Activated CD4-positive, alpha-beta T cell treated with anti-CD3 and anti-CD28 coated beads, Interleukin-2, amount 10 ng/mL, durations not matched to agents 24 days and 14 days (primary cell): ENCODE results near the gene PPP1R13L. TPM values are rescaled to one million over a fixed set of nuclear protein-coding genes. Genes with fewer than 3 reads are reported as not detected.
"Not testable (repeated sequence)": the region's sequence is repeated elsewhere in the genome, so short reads cannot be mapped to it uniquely, and the experiment has no call there.

Source experiments
- DNase-seq: peaks from one replicate; pipeline ENCODE4 v3.0.0; 2022
- H3K27ac Mint-ChIP-seq: one replicate; pipeline ENCODE4 v1.8.0; 2022; ENCODE audit warnings: mild to moderate bottlenecking, mixed read lengths
- H3K27me3 Mint-ChIP-seq: one replicate; pipeline ENCODE4 v1.8.0; 2022; ENCODE audit warnings: mixed read lengths
- H3K36me3 Mint-ChIP-seq: one replicate; pipeline ENCODE4 v1.8.0; 2022; ENCODE audit warnings: low read depth, mild to moderate bottlenecking, mixed read lengths
- H3K4me1 Mint-ChIP-seq: one replicate; pipeline ENCODE4 v1.8.0; 2021; ENCODE audit warnings: mixed read lengths
- H3K4me3 Mint-ChIP-seq: one replicate; pipeline ENCODE4 v1.8.0; 2022; ENCODE audit warnings: mild to moderate bottlenecking, moderate library complexity, mixed read lengths
- H3K9me3 Mint-ChIP-seq: one replicate; pipeline ENCODE4 v1.8.0; 2021; ENCODE audit warnings: mixed read lengths
- intact Hi-C: fragments of 100-400 bp; cut with micrococcal nuclease; formaldehyde crosslinking; loops from one replicate; pipeline ENCODE4 v1.15.1; 2023
- total RNA-seq: library from RNA; stranded (reverse); gene quantifications from 2 replicates; pipeline ENCODE4 v1.2.3, GENCODE V29; 2022

PPP1R13L gene
- total RNA-seq, 1 donor from 2014 or later = 13.4 TPM

DNA sequence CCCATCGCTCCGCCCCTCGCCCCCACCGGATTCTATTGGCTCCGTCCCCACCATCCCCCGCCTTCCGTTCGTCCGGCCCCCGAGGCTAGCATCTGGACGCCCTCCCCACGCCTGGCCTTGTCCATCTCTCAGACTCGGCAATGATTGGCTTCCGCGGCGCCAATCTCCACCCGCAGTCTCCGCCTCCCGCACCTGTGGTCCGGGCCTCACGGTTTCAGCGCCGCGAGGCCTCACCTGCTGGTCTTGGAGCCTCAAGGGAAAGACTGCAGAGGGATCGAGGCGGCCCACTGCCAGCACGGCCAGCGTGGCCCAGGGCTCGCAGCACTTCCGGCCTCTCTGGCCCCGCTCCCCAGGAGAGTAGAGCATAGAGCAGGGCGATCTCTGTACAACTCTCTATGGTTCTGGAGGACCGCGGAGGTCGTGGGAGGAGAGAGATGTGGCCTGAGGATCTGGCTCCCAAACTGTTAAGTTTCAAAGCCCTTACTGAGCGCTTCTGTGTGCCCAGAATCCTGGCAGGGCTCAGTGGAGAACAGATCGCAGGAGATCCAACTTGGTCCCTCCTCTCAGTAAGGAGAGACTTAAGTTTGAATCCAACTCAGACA lies 18.8 kb upstream of the PPP1R13L start, which contains the start of gene ERCC1:
TSS of gene ERCC1 (minus strand) at position 329 of the 602 bp plus-strand sequence. CDS start 543 bp downstream, outside the sequence.
- intact Hi-C loops = loop anchor here (1.0 to 5.0 kb wide), 2 partner anchors 18 to 219 kb away; partner anchors contain the start of gene PPP1R13L
- peak; percentile 96 for DNase-seq
- Mint-ChIP-seq H3K4me3 (peak within 1 kb of the TSS; percentile 100), H3K36me3 (peaks cover 26% of the 10 kb centered on the region), H3K4me1 (peaks cover 55% of the 10 kb centered on the region), H3K27me3 (peaks cover 7% of the 10 kb centered on the region), H3K9me3 (no peaks in the 10 kb centered on the region), H3K27ac (peak within 1 kb of the TSS; percentile 98)

DNA sequence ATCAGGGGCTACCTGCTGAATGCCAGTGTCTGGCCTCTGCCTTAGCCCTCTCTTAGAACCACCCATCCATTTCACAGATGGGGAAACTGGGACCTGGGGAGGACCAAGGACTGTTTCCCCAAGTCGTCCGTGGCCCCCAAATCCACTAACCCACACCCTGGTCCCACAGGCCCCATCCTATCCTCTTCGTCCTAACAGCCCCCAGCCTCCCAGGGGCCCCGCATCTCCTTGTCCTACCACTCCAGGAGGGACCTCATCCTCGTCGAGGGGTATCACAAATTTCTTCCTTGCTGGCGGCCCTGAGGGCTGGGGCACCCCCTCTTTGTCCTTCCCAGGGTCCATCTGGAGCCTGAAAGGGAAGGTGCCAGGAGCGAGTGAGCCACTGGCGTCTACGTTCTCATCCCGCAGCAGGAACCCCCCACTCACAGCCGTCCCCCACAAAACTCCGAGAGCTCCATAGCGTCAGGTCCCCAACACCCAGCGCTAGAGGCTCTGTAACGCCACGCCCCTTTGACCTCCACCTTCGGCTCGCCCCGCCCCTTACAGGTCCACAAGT lies 18.2 kb upstream of the PPP1R13L start:
- intact Hi-C loops = loop anchor here (1.0 to 5.0 kb wide), 2 partner anchors 18 to 219 kb away; partner anchors contain the start of gene PPP1R13L
- H3K9me3 Mint-ChIP-seq = no peaks in the 10 kb centered on the region
- H3K27ac Mint-ChIP-seq = peak overlapping the region; percentile 98
- peaks cover 30% of the 10 kb centered on the region for H3K36me3 Mint-ChIP-seq
- H3K27me3 Mint-ChIP-seq = peaks cover 4% of the 10 kb centered on the region
- peak overlapping the region; percentile 100 for H3K4me3 Mint-ChIP-seq
- DNase-seq = no peak
- H3K4me1 Mint-ChIP-seq = peaks cover 53% of the 10 kb centered on the region

DNA sequence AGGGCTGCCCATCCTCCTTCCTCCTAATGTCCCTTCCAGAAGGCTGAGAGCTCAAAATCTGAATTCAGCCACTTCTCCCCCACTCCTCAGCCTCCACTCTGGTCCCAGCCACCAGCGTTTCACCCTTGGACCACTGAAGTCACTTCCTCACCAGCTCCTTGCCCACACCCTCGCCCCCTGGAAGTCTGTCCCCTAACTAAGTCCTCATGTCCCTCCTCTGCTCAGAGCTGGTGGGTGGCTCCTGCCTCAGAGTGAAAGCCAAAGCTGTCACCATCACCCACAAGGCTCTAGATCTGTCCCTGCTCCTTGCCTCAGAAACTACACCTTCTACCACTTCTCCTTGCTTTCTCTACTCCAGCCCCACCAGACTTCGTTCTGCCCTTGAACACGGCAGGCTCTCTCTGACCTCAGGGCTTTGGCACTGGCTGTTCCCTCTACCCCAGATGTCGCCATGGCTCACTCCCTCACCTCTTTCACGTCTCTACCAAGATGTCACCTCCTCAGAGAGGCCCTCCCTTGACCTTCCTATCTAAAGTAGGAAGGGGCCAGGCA lies 17.2 kb upstream of the PPP1R13L start:
- intact Hi-C loops = loop anchor here (5.0 kb wide), 1 partner anchor 220 kb away; no protein-coding TSS in a partner anchor
- Mint-ChIP-seq H3K36me3 (peaks cover 39% of the 10 kb centered on the region), H3K4me3 (peak overlapping the region; percentile 45), H3K27me3 (no peaks in the 10 kb centered on the region), H3K27ac (peak overlapping the region; percentile 59), H3K9me3 (no peaks in the 10 kb centered on the region), H3K4me1 (peaks cover 52% of the 10 kb centered on the region)
- no peak for DNase-seq

DNA sequence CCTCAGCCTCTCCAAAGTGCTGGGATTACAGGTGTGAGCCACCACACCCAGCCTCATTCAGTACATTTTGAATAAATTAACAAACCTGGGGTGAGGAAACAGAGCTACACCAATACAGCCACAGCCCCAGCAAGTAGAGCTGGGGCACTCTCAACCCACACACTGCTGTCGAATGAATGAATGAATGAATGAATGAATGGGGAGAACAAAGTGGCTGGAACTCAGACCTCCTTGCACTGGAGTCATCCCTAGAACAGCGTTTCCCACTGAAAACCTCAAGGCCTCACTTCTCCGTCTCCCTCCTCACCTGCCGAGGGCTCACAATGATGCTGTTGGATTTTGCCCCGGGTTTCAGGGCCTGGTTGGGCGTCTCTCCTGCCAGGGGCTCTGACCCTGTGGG lies 16.0 kb upstream of the PPP1R13L start:
- Mint-ChIP-seq H3K4me1 (peaks cover 50% of the 10 kb centered on the region), H3K9me3 (no peaks in the 10 kb centered on the region), H3K36me3 (peaks cover 48% of the 10 kb centered on the region), H3K27me3 (no peaks in the 10 kb centered on the region), H3K4me3 (peak overlapping the region; percentile 47), H3K27ac (peak overlapping the region; percentile 72)
- DNase-seq = no peak
- intact Hi-C loops = loop anchor here (5.0 kb wide), 1 partner anchor 221 kb away; no protein-coding TSS in a partner anchor

DNA sequence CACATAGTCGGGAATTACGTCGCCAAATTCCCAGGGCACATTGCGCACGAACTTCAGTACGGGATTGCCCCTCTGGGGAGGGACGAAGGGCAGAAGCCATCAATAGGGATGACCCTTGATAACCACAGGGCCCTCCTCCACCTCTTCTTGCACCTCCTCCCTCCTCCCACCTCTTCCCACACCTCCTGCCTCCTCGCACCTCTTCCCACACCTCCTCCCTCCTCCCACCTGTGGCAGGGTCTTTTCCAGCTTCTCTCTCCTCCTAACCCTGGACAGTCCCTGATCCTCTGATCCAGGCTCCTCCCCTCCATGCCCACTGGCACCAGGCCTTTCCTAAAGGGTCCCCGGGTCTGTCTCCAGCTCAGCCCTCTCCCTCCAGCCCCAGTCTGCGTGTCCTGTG lies 15.5 kb upstream of the PPP1R13L start:
- intact Hi-C loops = loop anchor here (5.0 kb wide), 1 partner anchor 222 kb away; no protein-coding TSS in a partner anchor
- Mint-ChIP-seq H3K27ac (peak overlapping the region; percentile 9), H3K4me1 (peaks cover 46% of the 10 kb centered on the region), H3K4me3 (peak overlapping the region; percentile 18), H3K27me3 (no peaks in the 10 kb centered on the region), H3K9me3 (no peaks in the 10 kb centered on the region), H3K36me3 (peaks cover 52% of the 10 kb centered on the region)
- DNase-seq = no peak

DNA sequence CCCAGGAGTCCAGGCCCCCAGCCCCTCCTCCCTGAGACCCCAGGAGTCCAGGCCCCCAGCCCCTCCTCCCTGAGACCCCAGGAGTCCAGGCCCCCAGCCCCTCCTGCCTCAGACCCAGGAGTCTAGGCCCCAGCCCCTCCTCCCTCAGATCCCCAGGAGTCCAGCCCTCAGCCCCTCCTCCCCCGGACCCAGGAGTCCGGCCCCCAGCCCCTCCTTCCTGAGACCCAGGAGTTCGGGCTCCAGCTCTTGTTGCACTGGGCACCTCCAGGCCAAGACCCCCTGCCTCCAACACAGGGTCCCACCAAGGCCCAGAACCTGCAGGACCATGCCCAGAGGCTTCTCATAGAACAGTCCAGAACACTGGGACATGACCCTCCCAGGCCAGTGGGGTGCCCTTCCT lies 15.0 kb upstream of the PPP1R13L start:
- H3K4me1 Mint-ChIP-seq = peaks cover 46% of the 10 kb centered on the region
- H3K27me3 Mint-ChIP-seq = no peaks in the 10 kb centered on the region
- intact Hi-C loops = loop anchor here (5.0 kb wide), 1 partner anchor 222 kb away; no protein-coding TSS in a partner anchor
- no peaks in the 10 kb centered on the region for H3K9me3 Mint-ChIP-seq
- no peak for DNase-seq
- peaks cover 52% of the 10 kb centered on the region for H3K36me3 Mint-ChIP-seq
- H3K27ac Mint-ChIP-seq = no peak overlapping the region
- H3K4me3 Mint-ChIP-seq = peak overlapping the region; percentile 56

DNA sequence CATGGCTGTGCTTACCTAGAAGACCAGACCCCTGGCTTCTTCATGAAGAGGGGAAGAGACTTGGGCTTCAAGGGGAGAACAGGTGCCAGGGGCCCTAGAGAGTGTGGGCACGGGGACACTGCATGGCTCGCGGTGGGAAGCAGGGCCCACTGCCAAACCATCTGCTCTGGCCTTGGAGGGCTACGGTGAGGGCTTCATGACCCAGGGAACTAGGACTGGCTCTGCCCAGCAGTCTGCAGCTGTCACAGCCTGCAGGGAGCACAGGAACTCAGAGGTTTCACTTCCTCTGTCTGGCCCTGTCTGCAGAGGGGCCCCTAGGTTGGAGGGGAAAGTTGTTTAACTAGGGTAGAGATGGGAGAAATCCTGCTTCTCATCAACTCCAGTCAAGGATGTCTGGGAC lies 14.5 kb upstream of the PPP1R13L start:
- Mint-ChIP-seq H3K4me3 (peak overlapping the region; percentile 56), H3K36me3 (peaks cover 57% of the 10 kb centered on the region), H3K4me1 (peaks cover 43% of the 10 kb centered on the region), H3K27ac (peak overlapping the region; percentile 53), H3K9me3 (no peaks in the 10 kb centered on the region), H3K27me3 (no peaks in the 10 kb centered on the region)
- intact Hi-C loops = no loop called here
- peak; percentile 75 for DNase-seq

DNA sequence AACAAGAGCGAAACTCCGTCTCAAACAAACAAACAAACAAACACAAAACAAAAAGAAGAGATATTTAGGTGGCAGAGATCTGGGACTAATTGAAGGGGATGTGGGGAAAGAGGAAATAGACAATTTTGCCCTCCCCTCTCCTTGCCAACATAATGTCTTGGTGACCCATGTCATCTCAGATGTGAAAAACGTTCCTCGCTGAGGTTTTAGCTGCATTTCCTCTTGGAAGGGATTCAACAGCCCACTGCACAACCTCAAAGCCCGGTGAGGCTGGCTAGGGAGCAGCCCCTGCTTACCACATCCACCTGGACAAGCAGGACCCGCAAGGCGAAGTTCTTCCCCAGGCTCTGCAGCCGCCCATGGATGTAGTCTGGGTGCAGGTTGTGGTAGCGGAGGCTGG lies 13.9 kb upstream of the PPP1R13L start:
- Mint-ChIP-seq H3K36me3 (peaks cover 62% of the 10 kb centered on the region), H3K27me3 (no peaks in the 10 kb centered on the region), H3K4me1 (peaks cover 38% of the 10 kb centered on the region), H3K4me3 (peak overlapping the region; percentile 56), H3K9me3 (no peaks in the 10 kb centered on the region), H3K27ac (no peak overlapping the region)
- DNase-seq = no peak
- intact Hi-C loops = no loop called here

DNA sequence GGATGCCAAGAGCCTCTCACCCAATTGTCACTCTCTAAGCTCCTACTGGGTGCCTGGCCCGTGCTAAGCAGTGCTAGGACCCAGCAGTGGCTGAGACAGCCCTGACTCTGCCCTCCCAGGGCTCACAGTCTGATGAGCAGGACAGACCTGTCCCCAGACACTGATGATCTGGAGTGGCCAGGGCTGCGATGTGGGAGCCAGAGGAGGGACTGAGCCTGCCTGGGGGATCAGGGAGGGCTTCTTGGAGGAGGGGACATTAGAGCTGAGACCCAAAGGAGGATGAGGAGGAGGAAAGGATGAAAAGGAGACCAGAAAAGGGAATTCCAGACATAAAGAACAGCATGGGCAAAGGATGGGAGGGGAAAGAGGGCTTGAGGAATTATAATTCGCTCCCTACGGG lies 12.3 kb upstream of the PPP1R13L start:
- intact Hi-C loops = no loop called here
- no peak overlapping the region for H3K27ac Mint-ChIP-seq
- peaks cover 65% of the 10 kb centered on the region for H3K36me3 Mint-ChIP-seq
- no peaks in the 10 kb centered on the region for H3K27me3 Mint-ChIP-seq
- DNase-seq = no peak
- H3K4me3 Mint-ChIP-seq = no peak overlapping the region
- H3K4me1 Mint-ChIP-seq = peaks cover 25% of the 10 kb centered on the region
- no peaks in the 10 kb centered on the region for H3K9me3 Mint-ChIP-seq

DNA sequence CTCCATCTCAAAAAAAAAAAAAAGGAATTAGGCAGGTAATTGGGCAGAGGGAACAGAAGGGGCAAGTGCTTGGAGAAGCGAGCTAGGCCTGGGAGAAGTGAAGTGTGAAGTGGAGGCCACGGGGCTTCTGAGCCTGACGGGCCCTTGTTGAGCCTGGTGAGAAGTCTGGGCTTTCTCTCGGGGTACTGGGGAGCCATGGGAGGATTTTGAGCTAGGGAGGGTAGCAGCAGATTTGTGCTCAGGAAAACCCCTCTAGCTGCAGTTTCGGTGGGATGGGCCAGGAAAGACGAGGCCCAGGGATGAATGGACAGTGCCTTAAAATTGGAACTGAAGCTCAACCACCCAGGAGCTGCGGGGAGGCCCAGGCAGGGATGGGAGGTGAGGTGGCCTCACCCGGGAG lies 9.6 kb upstream of the PPP1R13L start:
- Mint-ChIP-seq H3K27me3 (no peaks in the 10 kb centered on the region), H3K27ac (peak overlapping the region; percentile 36), H3K36me3 (peaks cover 63% of the 10 kb centered on the region), H3K4me1 (peaks cover 10% of the 10 kb centered on the region), H3K4me3 (no peak overlapping the region), H3K9me3 (no peaks in the 10 kb centered on the region)
- intact Hi-C loops = no loop called here
- DNase-seq = no peak

DNA sequence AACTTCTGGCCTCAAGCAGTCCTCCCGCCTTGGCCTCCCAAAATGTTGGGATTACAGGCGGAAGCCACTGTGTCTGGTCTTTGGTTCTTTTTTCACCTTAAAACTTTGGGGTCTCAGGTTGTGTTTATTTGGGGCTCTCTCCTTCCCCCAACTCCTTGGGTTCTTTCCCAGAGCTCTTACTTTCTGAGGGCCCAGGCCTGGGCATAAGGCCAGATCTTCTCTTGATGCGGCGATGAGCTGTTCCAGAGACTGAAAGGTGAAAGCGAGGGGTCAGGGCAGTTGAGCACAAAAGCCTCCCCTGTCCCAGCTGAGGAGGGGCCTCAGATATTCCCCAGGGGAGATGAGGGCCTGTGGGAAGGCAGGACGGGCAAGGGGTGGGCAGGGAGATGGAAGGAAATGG lies 8.6 kb upstream of the PPP1R13L start:
- Mint-ChIP-seq H3K4me3 (no peak overlapping the region), H3K9me3 (no peaks in the 10 kb centered on the region), H3K36me3 (peaks cover 66% of the 10 kb centered on the region), H3K4me1 (peaks cover 5% of the 10 kb centered on the region), H3K27ac (no peak overlapping the region), H3K27me3 (no peaks in the 10 kb centered on the region)
- DNase-seq = no peak
- intact Hi-C loops = no loop called here

DNA sequence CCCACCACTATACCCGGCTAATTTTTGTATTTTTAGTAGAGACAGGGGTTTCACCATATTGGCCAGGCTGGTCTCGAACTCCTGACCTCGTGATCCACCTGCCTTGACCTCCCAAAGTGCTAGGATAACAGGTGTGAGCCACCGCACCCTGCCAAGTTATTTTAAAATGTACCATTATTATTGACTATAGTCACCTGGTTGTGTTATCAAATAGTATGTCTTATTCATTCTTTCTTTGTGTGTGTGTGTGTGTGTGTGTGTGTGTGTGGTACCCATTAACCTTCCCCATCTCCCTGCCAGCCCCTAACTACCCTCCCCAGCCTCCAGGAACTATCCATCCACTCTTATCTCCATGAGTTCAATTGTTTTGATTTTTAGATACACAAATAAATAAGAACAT lies 5.5 kb upstream of the PPP1R13L start:
- H3K9me3 Mint-ChIP-seq, H3K27ac Mint-ChIP-seq, H3K4me3 Mint-ChIP-seq, H3K27me3 Mint-ChIP-seq, DNase-seq, intact Hi-C loops: not testable (repeated sequence)
- peaks cover 49% of the 10 kb centered on the region for H3K36me3 Mint-ChIP-seq
- H3K4me1 Mint-ChIP-seq = peaks cover 13% of the 10 kb centered on the region

DNA sequence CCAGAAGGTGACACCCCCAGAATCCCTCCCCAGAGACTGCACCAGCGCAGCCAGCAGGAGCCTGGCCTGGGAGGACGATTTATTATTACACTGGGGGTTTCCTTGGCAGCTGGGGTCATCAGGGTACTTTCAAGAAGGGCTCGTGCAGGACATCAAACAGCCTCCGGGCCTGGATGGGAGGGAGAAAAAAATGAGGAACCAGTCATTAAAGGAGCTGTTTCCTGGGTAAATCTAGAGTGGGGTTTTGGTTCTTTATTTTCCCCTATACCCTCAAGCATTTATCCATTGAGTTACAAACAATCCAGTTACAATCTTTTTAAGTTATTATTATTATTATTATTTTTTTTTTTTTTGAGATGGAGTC lies 4.7 kb upstream of the PPP1R13L start:
- Mint-ChIP-seq H3K27me3 (no peaks in the 10 kb centered on the region), H3K36me3 (peaks cover 45% of the 10 kb centered on the region), H3K27ac (no peak overlapping the region), H3K4me1 (peaks cover 21% of the 10 kb centered on the region), H3K4me3 (no peak overlapping the region), H3K9me3 (no peaks in the 10 kb centered on the region)
- intact Hi-C loops = loop anchor here (5.0 kb wide), 1 partner anchor 1882 kb away; the partner anchor contains the start of gene ETHE1
- no peak for DNase-seq
